ENCODE data around the gene PHRF1.

Gene PHRF1

GRCh38 chr11:616320-617198 lies 40.3 kb downstream of the PHRF1 start:
- no peak for DNase-seq (ENCODE audit: low spot score)

GRCh38 chr11:617199-617911 lies 41.1 kb downstream of the PHRF1 start:
- no peak for DNase-seq (ENCODE audit: low spot score)

- DNase-seq (ENCODE audit: low spot score) = no peak
Observed at GRCh38 chr11:617912-618682, 41.8 kb downstream of the PHRF1 start.

GRCh38 chr11:618856-619627 lies 42.8 kb downstream of the PHRF1 start:
- DNase-seq (ENCODE audit: low spot score) = no peak

GRCh38 chr11:619628-620050 lies 43.4 kb downstream of the PHRF1 start:
- no peak for DNase-seq (ENCODE audit: low spot score)

GRCh38 chr11:620201-620600 lies 43.9 kb downstream of the PHRF1 start:
- no peak for DNase-seq (ENCODE audit: low spot score)

- no peak for DNase-seq (ENCODE audit: low spot score)
Observed at GRCh38 chr11:620935-621814, 44.9 kb downstream of the PHRF1 start.

- DNase-seq (ENCODE audit: low spot score) = no peak
Observed at GRCh38 chr11:621838-622237, 45.6 kb downstream of the PHRF1 start.

- no peak for DNase-seq (ENCODE audit: low spot score)
Observed at GRCh38 chr11:623349-623869, 47.1 kb downstream of the PHRF1 start.

- DNase-seq (ENCODE audit: low spot score) = no peak
Observed at GRCh38 chr11:623999-624704, 47.9 kb downstream of the PHRF1 start.

GRCh38 chr11:624705-625635 lies 48.7 kb downstream of the PHRF1 start, which contains the start of gene CDHR5:
TSS of gene CDHR5 (minus strand) at chr11:624955. CDS start at chr11:624902, 53 bp downstream.
- DNase-seq (ENCODE audit: low spot score) = no peak

- no peak for DNase-seq (ENCODE audit: low spot score)
Observed at GRCh38 chr11:625636-626268, 49.5 kb downstream of the PHRF1 start.

GRCh38 chr11:626475-627307 lies 50.4 kb downstream of the PHRF1 start, which contains the start of gene SCT:
TSS of gene SCT (minus strand) at chr11:627181. CDS start at chr11:627143, 38 bp downstream.
- DNase-seq (ENCODE audit: low spot score) = no peak

GRCh38 chr11:627308-627576 lies 51.0 kb downstream of the PHRF1 start:
- no peak for DNase-seq (ENCODE audit: low spot score)

GRCh38 chr11:628056-628455 lies 51.8 kb downstream of the PHRF1 start:
- DNase-seq (ENCODE audit: low spot score) = no peak

- DNase-seq (ENCODE audit: low spot score) = no peak
Observed at GRCh38 chr11:629237-629583, 52.9 kb downstream of the PHRF1 start.

GRCh38 chr11:630871-631270 lies 54.6 kb downstream of the PHRF1 start:
- no peak for DNase-seq (ENCODE audit: low spot score)

Measured in Ammon's horn (tissue), 1 donor.